ENCODE measurements around the gene LDB2.

GRCh38 chr4:16844816-16845586, 53.4 kb downstream of the LDB2 start:
- TF ChIP-seq, protein P1, sequence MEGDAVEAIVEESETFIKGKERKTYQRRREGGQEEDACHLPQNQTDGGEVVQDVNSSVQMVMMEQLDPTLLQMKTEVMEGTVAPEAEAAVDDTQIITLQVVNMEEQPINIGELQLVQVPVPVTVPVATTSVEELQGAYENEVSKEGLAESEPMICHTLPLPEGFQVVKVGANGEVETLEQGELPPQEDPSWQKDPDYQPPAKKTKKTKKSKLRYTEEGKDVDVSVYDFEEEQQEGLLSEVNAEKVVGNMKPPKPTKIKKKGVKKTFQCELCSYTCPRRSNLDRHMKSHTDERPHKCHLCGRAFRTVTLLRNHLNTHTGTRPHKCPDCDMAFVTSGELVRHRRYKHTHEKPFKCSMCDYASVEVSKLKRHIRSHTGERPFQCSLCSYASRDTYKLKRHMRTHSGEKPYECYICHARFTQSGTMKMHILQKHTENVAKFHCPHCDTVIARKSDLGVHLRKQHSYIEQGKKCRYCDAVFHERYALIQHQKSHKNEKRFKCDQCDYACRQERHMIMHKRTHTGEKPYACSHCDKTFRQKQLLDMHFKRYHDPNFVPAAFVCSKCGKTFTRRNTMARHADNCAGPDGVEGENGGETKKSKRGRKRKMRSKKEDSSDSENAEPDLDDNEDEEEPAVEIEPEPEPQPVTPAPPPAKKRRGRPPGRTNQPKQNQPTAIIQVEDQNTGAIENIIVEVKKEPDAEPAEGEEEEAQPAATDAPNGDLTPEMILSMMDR (IDR thresholded peaks at IDR 0.05) = no peak
- no peak for TF ChIP-seq POLR2A (IDR thresholded peaks at IDR 0.05)
